Activated T-helper 17 cell treated with anti-CD3 and anti-CD28 coated beads, Interleukin-2, amount 50 U/mL, for 72 hours (primary cell): Measurements from ENCODE around the gene CDV3. TPM values are rescaled to one million over a fixed set of nuclear protein-coding genes. Genes with fewer than 3 reads are reported as not detected.

Source experiments
- ATAC-seq: fragments of 150-1000 bp; cut with Tn5 transposase; replicated peaks from 2 replicates; pipeline ENCODE4 v1.10.0; 2021; ENCODE audit warnings: mild to moderate bottlenecking, moderate library complexity
- H3K27ac Mint-ChIP-seq: one replicate; pipeline ENCODE4 v1.8.0; 2022; ENCODE audit warnings: mixed read lengths
- H3K27me3 Mint-ChIP-seq: one replicate; pipeline ENCODE4 v1.8.0; 2022; ENCODE audit warnings: mixed read lengths
- H3K36me3 Mint-ChIP-seq: one replicate; pipeline ENCODE4 v1.8.0; 2022; ENCODE audit warnings: low read depth, mild to moderate bottlenecking, mixed read lengths
- H3K4me1 Mint-ChIP-seq: one replicate; pipeline ENCODE4 v1.8.0; 2022; ENCODE audit warnings: mixed read lengths
- H3K4me3 Mint-ChIP-seq: one replicate; pipeline ENCODE4 v1.8.0; 2022; ENCODE audit warnings: mild to moderate bottlenecking, mixed read lengths
- H3K9me3 Mint-ChIP-seq: one replicate; pipeline ENCODE4 v1.8.0; 2022; ENCODE audit warnings: mixed read lengths
- total RNA-seq, 2 donors: library from RNA; stranded (reverse); gene quantifications; one replicate each; pipeline ENCODE4 v1.2.3, GENCODE V29; 2022

Gene CDV3
- total RNA-seq, 2 donors from 2014 or later = 131 to 245 TPM

GRCh38 chr3:133576169-133576568, 2.7 kb downstream of the CDV3 start:
- H3K36me3 Mint-ChIP-seq = peaks cover 76% of the 10 kb centered on the region
- ATAC-seq = no peak
- no peaks in the 10 kb centered on the region for H3K9me3 Mint-ChIP-seq
- peak overlapping the region; percentile 95 for H3K27ac Mint-ChIP-seq
- peaks cover 31% of the 10 kb centered on the region for H3K4me1 Mint-ChIP-seq
- peak overlapping the region; percentile 92 for H3K4me3 Mint-ChIP-seq
- H3K27me3 Mint-ChIP-seq = no peaks in the 10 kb centered on the region

DNA sequence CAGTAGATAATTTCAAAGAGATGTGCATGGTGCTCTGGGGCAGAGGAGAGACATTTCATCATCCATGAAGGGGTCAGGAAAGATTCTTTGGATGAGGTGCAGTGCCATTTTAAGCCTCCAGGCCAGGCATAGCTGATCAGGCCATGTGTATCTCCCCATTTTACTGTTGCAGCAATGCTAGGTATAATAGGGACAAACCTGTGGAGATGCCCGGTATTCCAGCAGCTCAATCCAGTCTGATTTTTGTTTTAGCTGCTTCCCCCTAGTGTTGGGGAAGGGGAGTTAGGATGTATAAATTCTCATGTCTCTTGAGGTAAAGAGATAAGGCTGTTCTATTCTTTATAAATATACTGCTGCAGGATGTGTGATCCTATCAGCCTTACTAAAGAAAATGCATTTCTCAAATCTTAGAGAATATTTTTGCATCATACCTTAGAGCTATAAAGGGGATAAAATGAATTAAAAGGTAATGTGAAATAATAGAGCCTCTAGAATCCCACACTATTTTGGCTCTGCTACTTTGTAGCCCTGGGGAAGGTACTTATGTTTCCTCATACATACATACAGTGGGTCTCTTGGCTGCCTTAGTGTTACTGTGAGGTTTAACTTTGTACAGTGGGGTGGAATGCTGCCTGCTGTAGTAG, 5.2 kb downstream of the CDV3 start:
- Mint-ChIP-seq H3K4me1 (peaks cover 31% of the 10 kb centered on the region), H3K27ac (peak overlapping the region; percentile 74), H3K9me3 (no peaks in the 10 kb centered on the region), H3K27me3 (no peaks in the 10 kb centered on the region), H3K4me3 (peak overlapping the region; percentile 92), H3K36me3 (peaks cover 94% of the 10 kb centered on the region)
- no peak for ATAC-seq

GRCh38 chr3:133583396-133583795, 9.9 kb downstream of the CDV3 start:
- ATAC-seq = no peak
- H3K9me3 Mint-ChIP-seq = no peaks in the 10 kb centered on the region
- H3K4me1 Mint-ChIP-seq = peaks cover 8% of the 10 kb centered on the region
- H3K27me3 Mint-ChIP-seq = no peaks in the 10 kb centered on the region
- peaks cover 100% of the 10 kb centered on the region for H3K36me3 Mint-ChIP-seq
- H3K27ac Mint-ChIP-seq = no peak overlapping the region
- H3K4me3 Mint-ChIP-seq = no peak overlapping the region

DNA sequence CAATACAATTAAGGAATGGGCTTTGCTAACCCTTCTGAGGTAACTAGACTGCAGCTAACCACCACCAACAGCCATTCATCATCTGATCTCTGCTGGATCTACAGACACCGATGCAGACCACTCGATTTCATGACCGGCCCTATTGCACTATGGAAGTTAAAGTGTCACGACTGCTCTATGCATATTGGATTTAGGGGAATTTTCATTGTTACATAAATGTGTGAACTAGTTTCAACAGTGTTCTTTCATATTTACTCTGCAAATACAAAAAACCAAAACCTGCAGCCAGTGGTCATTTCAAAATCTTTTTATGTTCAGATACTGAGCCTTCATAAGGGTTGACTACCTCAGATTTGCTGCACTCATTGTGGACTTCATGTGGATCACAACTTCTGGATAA, 14.5 kb downstream of the CDV3 start:
- Mint-ChIP-seq H3K9me3 (no peaks in the 10 kb centered on the region), H3K36me3 (peaks cover 70% of the 10 kb centered on the region), H3K4me1 (peaks cover under 1% of the 10 kb centered on the region), H3K4me3 (no peak overlapping the region), H3K27ac (peak overlapping the region; percentile 80), H3K27me3 (no peaks in the 10 kb centered on the region)
- peak; percentile 14 for ATAC-seq

- peaks cover 61% of the 10 kb centered on the region for H3K36me3 Mint-ChIP-seq
- no peak overlapping the region for H3K4me3 Mint-ChIP-seq
- no peaks in the 10 kb centered on the region for H3K27me3 Mint-ChIP-seq
- H3K9me3 Mint-ChIP-seq = no peaks in the 10 kb centered on the region
- H3K27ac Mint-ChIP-seq = peak overlapping the region; percentile 80
- H3K4me1 Mint-ChIP-seq = peaks cover 5% of the 10 kb centered on the region
- ATAC-seq = no peak
Observed at GRCh38 chr3:133588784-133589465, 15.4 kb downstream of the CDV3 start.

DNA sequence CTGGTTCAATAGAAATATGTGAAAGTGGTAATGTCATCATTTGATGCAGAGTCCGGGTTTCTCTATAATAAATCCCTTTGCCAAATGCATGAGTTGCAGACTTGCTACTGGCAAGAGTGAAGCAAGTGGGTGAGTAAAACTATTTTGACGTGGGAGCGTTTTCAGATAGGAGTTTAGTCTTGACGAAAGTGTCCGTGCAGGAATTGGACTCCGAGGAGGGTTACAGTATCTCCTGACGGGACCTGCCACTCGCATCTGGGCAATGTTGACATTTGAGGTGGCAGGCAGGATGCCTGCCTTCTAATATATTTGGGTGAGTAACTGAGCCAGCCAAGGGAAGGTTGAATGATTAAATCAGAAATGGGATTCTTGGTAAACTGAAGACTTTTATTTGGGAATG, 16.0 kb downstream of the CDV3 start:
- no peak for ATAC-seq
- peak overlapping the region; percentile 53 for H3K27ac Mint-ChIP-seq
- no peak overlapping the region for H3K4me3 Mint-ChIP-seq
- H3K27me3 Mint-ChIP-seq = no peaks in the 10 kb centered on the region
- peaks cover 5% of the 10 kb centered on the region for H3K4me1 Mint-ChIP-seq
- no peaks in the 10 kb centered on the region for H3K9me3 Mint-ChIP-seq
- peaks cover 56% of the 10 kb centered on the region for H3K36me3 Mint-ChIP-seq

DNA sequence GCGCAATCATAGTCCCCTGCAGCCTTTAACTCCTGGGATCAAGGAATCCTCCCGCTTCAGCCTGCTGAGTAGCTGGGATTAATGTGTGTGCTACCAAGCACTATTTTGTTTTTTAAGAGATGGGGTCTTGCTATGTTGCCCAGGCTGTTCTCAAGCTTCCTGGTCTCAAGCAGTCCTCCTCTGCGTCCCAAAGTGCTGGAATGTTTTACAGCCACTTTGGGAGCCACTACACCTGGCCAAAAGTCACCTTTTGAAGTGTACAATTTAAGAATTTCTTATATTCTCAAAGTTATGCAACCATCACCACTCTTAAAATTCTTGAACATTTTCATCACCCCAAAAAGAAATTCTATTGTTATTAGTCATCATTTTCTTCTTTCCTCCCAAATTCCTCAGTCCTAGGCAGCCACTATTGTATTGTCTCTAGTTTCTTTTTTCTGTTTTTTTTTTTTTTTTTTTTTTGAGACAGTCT, 17.8 kb downstream of the CDV3 start:
- no peak for ATAC-seq
- Mint-ChIP-seq H3K36me3 (peaks cover 38% of the 10 kb centered on the region), H3K4me3 (no peak overlapping the region), H3K9me3 (no peaks in the 10 kb centered on the region), H3K27me3 (no peaks in the 10 kb centered on the region), H3K27ac (no peak overlapping the region), H3K4me1 (peaks cover 15% of the 10 kb centered on the region)

GRCh38 chr3:133592843-133593242, 19.4 kb downstream of the CDV3 start:
- Mint-ChIP-seq H3K27ac (peak overlapping the region; percentile 8), H3K36me3 (peaks cover 22% of the 10 kb centered on the region), H3K4me3 (no peak overlapping the region), H3K9me3 (no peaks in the 10 kb centered on the region), H3K4me1 (peaks cover 15% of the 10 kb centered on the region), H3K27me3 (no peaks in the 10 kb centered on the region)
- ATAC-seq = peak; percentile 60

DNA sequence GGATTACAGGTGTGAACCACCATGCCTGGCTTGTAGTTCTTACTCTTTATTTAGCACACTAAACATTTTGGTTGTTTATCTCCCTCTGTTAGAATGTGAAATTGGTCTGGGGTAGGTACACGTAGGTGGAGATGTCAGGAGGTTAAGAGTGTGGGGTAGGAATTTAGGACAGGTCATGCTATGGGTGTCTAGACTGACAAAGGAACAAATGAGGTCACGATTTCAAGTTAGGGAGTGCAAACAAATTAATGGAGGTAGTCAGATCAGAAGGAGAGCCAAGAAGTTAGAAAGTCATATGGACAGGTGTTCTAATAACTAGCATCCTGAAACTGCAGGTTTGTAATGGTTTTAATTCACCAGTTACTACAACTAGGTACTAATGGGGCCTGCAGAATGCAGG, 19.8 kb downstream of the CDV3 start:
- ATAC-seq = no peak
- peaks cover 20% of the 10 kb centered on the region for H3K36me3 Mint-ChIP-seq
- H3K4me1 Mint-ChIP-seq = peaks cover 15% of the 10 kb centered on the region
- peak overlapping the region; percentile 8 for H3K27ac Mint-ChIP-seq
- no peaks in the 10 kb centered on the region for H3K27me3 Mint-ChIP-seq
- H3K4me3 Mint-ChIP-seq = no peak overlapping the region
- H3K9me3 Mint-ChIP-seq = no peaks in the 10 kb centered on the region

DNA sequence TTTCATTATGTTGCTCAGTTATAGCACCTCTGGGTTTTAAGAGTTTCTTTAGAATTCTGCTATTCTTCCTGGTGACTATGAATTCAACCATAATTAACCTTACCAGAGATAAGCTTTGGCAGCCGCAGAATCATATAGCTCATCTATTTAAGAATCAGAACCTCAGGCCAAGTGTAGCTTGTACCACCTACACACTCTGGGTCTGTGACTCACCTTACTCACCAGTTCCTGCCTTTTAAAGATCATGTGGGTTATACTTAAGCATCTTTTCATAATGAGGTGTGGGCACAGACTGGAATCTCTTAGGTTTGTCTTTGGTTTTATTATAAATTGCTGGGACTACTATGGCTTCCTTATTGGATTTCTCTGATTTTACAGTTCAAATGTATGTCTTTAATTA, 21.9 kb downstream of the CDV3 start:
- no peaks in the 10 kb centered on the region for H3K27me3 Mint-ChIP-seq
- H3K4me1 Mint-ChIP-seq = peaks cover 15% of the 10 kb centered on the region
- ATAC-seq = peak; percentile 97
- peak overlapping the region; percentile 22 for H3K27ac Mint-ChIP-seq
- H3K9me3 Mint-ChIP-seq = no peaks in the 10 kb centered on the region
- H3K36me3 Mint-ChIP-seq = peaks cover 11% of the 10 kb centered on the region
- peak overlapping the region; percentile 34 for H3K4me3 Mint-ChIP-seq

- Mint-ChIP-seq H3K36me3 (peaks cover 41% of the 10 kb centered on the region), H3K4me3 (no peak overlapping the region), H3K9me3 (no peaks in the 10 kb centered on the region), H3K4me1 (peaks cover 11% of the 10 kb centered on the region), H3K27ac (no peak overlapping the region), H3K27me3 (no peaks in the 10 kb centered on the region)
- ATAC-seq = no peak
Observed at GRCh38 chr3:133598405-133598804, 24.9 kb downstream of the CDV3 start.

GRCh38 chr3:133599280-133599679, 25.8 kb downstream of the CDV3 start:
- ATAC-seq = no peak
- H3K9me3 Mint-ChIP-seq = no peaks in the 10 kb centered on the region
- no peak overlapping the region for H3K4me3 Mint-ChIP-seq
- no peak overlapping the region for H3K27ac Mint-ChIP-seq
- H3K27me3 Mint-ChIP-seq = no peaks in the 10 kb centered on the region
- H3K36me3 Mint-ChIP-seq = peaks cover 48% of the 10 kb centered on the region
- peaks cover 10% of the 10 kb centered on the region for H3K4me1 Mint-ChIP-seq

DNA sequence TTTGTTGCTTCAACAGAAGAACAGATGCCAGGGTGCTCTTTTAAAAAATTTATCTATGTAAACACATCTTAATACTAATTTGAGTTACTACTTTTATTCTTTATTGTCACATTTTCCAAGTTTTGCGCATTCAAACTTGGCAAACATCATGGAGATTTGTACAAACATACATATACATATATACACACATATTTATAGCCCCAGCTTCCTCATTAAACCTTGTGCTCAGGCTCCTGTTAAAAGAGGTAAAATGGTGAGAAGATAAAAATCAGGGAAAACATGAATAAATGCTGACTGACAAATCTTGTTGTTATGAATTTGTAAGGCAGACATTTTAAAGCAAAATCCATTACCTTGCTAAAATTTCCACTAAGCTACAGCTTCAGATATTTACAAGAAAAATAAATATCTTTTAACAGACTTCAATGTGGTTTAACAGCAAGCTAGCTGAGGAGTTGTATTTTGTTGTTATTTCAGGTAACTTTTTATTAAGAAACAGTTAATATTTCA, 27.1 kb downstream of the CDV3 start:
- Mint-ChIP-seq H3K9me3 (no peaks in the 10 kb centered on the region), H3K4me1 (no peaks in the 10 kb centered on the region), H3K36me3 (peaks cover 62% of the 10 kb centered on the region), H3K4me3 (no peak overlapping the region), H3K27ac (no peak overlapping the region), H3K27me3 (no peaks in the 10 kb centered on the region)
- no peak for ATAC-seq

DNA sequence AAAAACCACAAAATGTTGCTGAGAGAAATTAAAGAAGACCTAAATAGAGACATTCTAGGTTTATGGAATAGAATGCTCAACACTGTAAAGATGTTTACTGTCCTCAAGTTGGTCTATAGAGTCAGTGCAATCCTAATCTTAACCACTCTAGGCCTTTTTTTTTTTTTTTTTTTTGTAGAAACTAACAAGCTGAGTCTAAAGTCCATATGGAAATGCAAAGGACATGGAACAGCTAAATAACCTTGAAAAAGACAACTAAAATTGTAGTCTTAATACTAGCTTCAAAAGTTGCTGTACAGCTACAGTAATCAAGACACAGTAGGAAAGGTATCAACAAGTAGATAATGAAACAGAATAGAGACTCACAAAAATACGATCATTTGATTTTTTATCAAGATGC, 32.9 kb downstream of the CDV3 start:
- Mint-ChIP-seq H3K27ac (no peak overlapping the region), H3K27me3 (no peaks in the 10 kb centered on the region), H3K36me3 (peaks cover 98% of the 10 kb centered on the region), H3K4me1 (no peaks in the 10 kb centered on the region), H3K9me3 (no peaks in the 10 kb centered on the region), H3K4me3 (no peak overlapping the region)
- no peak for ATAC-seq

- H3K9me3 Mint-ChIP-seq = no peaks in the 10 kb centered on the region
- H3K27me3 Mint-ChIP-seq = no peaks in the 10 kb centered on the region
- H3K4me1 Mint-ChIP-seq = no peaks in the 10 kb centered on the region
- peaks cover 98% of the 10 kb centered on the region for H3K36me3 Mint-ChIP-seq
- no peak overlapping the region for H3K27ac Mint-ChIP-seq
- no peak overlapping the region for H3K4me3 Mint-ChIP-seq
- no peak for ATAC-seq
Observed at GRCh38 chr3:133606902-133607301, 33.4 kb downstream of the CDV3 start.
